H9 (cell line): ENCODE data around the gene CDH6. TPM values are rescaled to one million over a fixed set of nuclear protein-coding genes. Genes with fewer than 3 reads are reported as not detected.

ENCODE experiments used
- DNase-seq: peaks from one replicate; pipeline ENCODE4 v3.0.0-alpha.2; 2017
- H2AFZ ChIP-seq: one replicate; pipeline ENCODE4 v1.6.1; 2013; ENCODE audit warnings: mild to moderate bottlenecking, low read length, control low read depth, moderate library complexity
- H2AK5ac ChIP-seq: 2 replicates; pipeline ENCODE4 v1.6.1; 2013; ENCODE audit warnings: low read length, control low read depth, mixed read lengths; ENCODE audit not compliant: insufficient read length
- H2BK120ac ChIP-seq: one replicate; pipeline ENCODE4 v1.6.1; 2013; ENCODE audit warnings: low read depth, mild to moderate bottlenecking, low read length, control low read depth, inconsistent platforms; ENCODE audit not compliant: poor library complexity, severe bottlenecking
- H2BK12ac ChIP-seq: 2 replicates; pipeline ENCODE4 v1.6.1; 2013; ENCODE audit warnings: low read length, control low read depth, mixed read lengths, low read depth; ENCODE audit not compliant: insufficient read length
- H2BK15ac ChIP-seq: 2 replicates; pipeline ENCODE4 v1.6.1; 2013; ENCODE audit warnings: low read depth, low read length, control low read depth
- H2BK20ac ChIP-seq: one replicate; pipeline ENCODE4 v1.6.1; 2013; ENCODE audit warnings: low read depth, mild to moderate bottlenecking, low read length, control low read depth, inconsistent platforms; ENCODE audit not compliant: poor library complexity, severe bottlenecking
- H2BK5ac ChIP-seq: 2 replicates; pipeline ENCODE4 v1.6.1; 2013; ENCODE audit warnings: low read length, control low read depth, mixed read lengths; ENCODE audit not compliant: insufficient read length
- H3K14ac ChIP-seq: 2 replicates; pipeline ENCODE4 v1.6.1; 2013; ENCODE audit warnings: low read length, control low read depth; ENCODE audit not compliant: insufficient read depth
- H3K18ac ChIP-seq: 2 replicates; pipeline ENCODE4 v1.6.1; 2013; ENCODE audit warnings: low read depth, mild to moderate bottlenecking, mixed read lengths, low read length, control low read depth; ENCODE audit not compliant: insufficient read length
- H3K23ac ChIP-seq: 2 replicates; pipeline ENCODE4 v1.6.1; 2013; ENCODE audit warnings: low read length, control low read depth, mixed read lengths, low read depth; ENCODE audit not compliant: insufficient read length
- H3K23me2 ChIP-seq: 2 replicates; pipeline ENCODE4 v1.6.1; 2013; ENCODE audit warnings: low read depth, mild to moderate bottlenecking, mixed read lengths, low read length, control low read depth; ENCODE audit not compliant: insufficient read length, poor library complexity, severe bottlenecking
- H3K27ac ChIP-seq: 2 replicates; pipeline ENCODE4 v1.5.1; 2013; ENCODE audit warnings: low read length, control low read depth, mixed read lengths, low read depth; ENCODE audit not compliant: insufficient read length
- H3K27me3 ChIP-seq: 2 replicates; pipeline ENCODE4 v1.6.1; 2013; ENCODE audit warnings: low read length, control low read depth, inconsistent platforms; ENCODE audit not compliant: insufficient read depth
- H3K4ac ChIP-seq: 2 replicates; pipeline ENCODE4 v1.6.1; 2013; ENCODE audit warnings: low read depth, mild to moderate bottlenecking, control low read depth, inconsistent platforms, low read length, moderate library complexity
- H3K4me1 ChIP-seq: 2 replicates; pipeline ENCODE4 v1.6.1; 2013; ENCODE audit warnings: low read length, control low read depth, inconsistent platforms; ENCODE audit not compliant: insufficient read depth
- H3K4me2 ChIP-seq: 2 replicates; pipeline ENCODE4 v1.6.1; 2013; ENCODE audit warnings: low read length, control low read depth, mixed read lengths; ENCODE audit not compliant: insufficient read length, insufficient read depth
- H3K56ac ChIP-seq: 2 replicates; pipeline ENCODE4 v1.6.1; 2013; ENCODE audit warnings: low read depth, mild to moderate bottlenecking, mixed read lengths, low read length, control low read depth; ENCODE audit not compliant: insufficient read length
- H3K79me1 ChIP-seq: 2 replicates; pipeline ENCODE4 v1.6.1; 2013; ENCODE audit warnings: low read depth, mild to moderate bottlenecking, moderate library complexity, low read length, control low read depth, inconsistent platforms; ENCODE audit not compliant: insufficient read depth, poor library complexity, severe bottlenecking
- H3K79me2 ChIP-seq: 2 replicates; pipeline ENCODE4 v1.6.1; 2013; ENCODE audit warnings: low read length, control low read depth, inconsistent platforms; ENCODE audit not compliant: insufficient read depth
- H3K9ac ChIP-seq: 2 replicates; pipeline ENCODE4 v1.6.1; 2013; ENCODE audit warnings: low read length, control low read depth, mixed read lengths; ENCODE audit not compliant: insufficient read length; ENCODE audit errors: extremely low read depth
- H3K9me3 ChIP-seq: one replicate; pipeline ENCODE4 v1.6.1; 2013; ENCODE audit warnings: low read depth, low read length, inconsistent platforms; ENCODE audit not compliant: control insufficient read depth
- H3T11ph ChIP-seq: one replicate; pipeline ENCODE4 v1.6.1; 2013; ENCODE audit warnings: mild to moderate bottlenecking, low read length, control low read depth, inconsistent platforms
- H4K20me1 ChIP-seq: one replicate; pipeline ENCODE4 v1.6.1; 2013; ENCODE audit not compliant: control insufficient read depth, insufficient read length, insufficient read depth
- H4K5ac ChIP-seq: 2 replicates; pipeline ENCODE4 v1.6.1; 2013; ENCODE audit warnings: low read depth, mild to moderate bottlenecking, mixed read lengths, low read length, control low read depth; ENCODE audit not compliant: insufficient read length
- H4K8ac ChIP-seq: replicated peaks from 2 replicates; pipeline ENCODE4 v1.6.1; 2013; ENCODE audit warnings: low read length, control low read depth, mixed read lengths, low read depth; ENCODE audit not compliant: insufficient read length
- H4K91ac ChIP-seq: 2 replicates; pipeline ENCODE4 v1.6.1; 2013; ENCODE audit warnings: low read depth, mild to moderate bottlenecking, moderate library complexity, mixed read lengths, low read length, control low read depth; ENCODE audit not compliant: insufficient read length
- H3K27ac Mint-ChIP-seq, 3 experiments: 2 replicates in 2 of 3; 3 replicates in 1 of 3; pipeline ENCODE4 v1.8.0; 2020 to 2021; ENCODE audit warnings: mixed read lengths in 3 of 3, mild to moderate bottlenecking in 1 of 3, moderate library complexity in 1 of 3
- H3K27me3 Mint-ChIP-seq: 2 replicates; pipeline ENCODE4 v1.8.0; 2021; ENCODE audit warnings: low read depth, mild to moderate bottlenecking, moderate library complexity, mixed read lengths
- H3K36me3 Mint-ChIP-seq, 3 experiments: 2 replicates in 2 of 3; 3 replicates in 1 of 3; pipeline ENCODE4 v1.8.0; 2020 to 2021; ENCODE audit warnings: low read depth in 3 of 3, mixed read lengths in 3 of 3; ENCODE audit not compliant: insufficient read depth in 1 of 3
- H3K4me1 Mint-ChIP-seq, 2 experiments: 2 replicates each; pipeline ENCODE4 v1.8.0; 2020; ENCODE audit warnings: mixed read lengths in 2 of 2
- H3K4me3 Mint-ChIP-seq, 2 experiments: 2 replicates in 1 of 2; 3 replicates in 1 of 2; pipeline ENCODE4 v1.8.0; 2020 to 2021; ENCODE audit warnings: mild to moderate bottlenecking in 2 of 2, mixed read lengths in 2 of 2, moderate library complexity in 1 of 2
- H3K9me3 Mint-ChIP-seq, 2 experiments: 2 replicates in 1 of 2; 3 replicates in 1 of 2; pipeline ENCODE4 v1.8.0; 2020; ENCODE audit warnings: mild to moderate bottlenecking in 2 of 2, mixed read lengths in 2 of 2, moderate library complexity in 1 of 2
- CTCF ChIP-seq: fragments of 200-600 bp; sonication (generic); conservative IDR thresholded peaks from 3 replicates; pipeline ENCODE4 v1.8.0; 2021; ENCODE audit warnings: antibody characterized with exemption, mild to moderate bottlenecking
- total RNA-seq: library from RNA; stranded (reverse); gene quantifications from 2 replicates; pipeline ENCODE4 v1.2.1, GENCODE V29; 2021

CDH6 gene
- total RNA-seq, 1 experiment from 2014 or later: 11.7 TPM

GRCh38 chr5:31287985-31288384, 94.5 kb downstream of the CDH6 start:
- Histone ChIP-seq H3K27me3 (no peaks in the 10 kb centered on the region), H3K27ac (no peak overlapping the region), H4K20me1 (no peaks in the 10 kb centered on the region), H2BK120ac (no peak overlapping the region), H3K18ac (no peak overlapping the region), H3K4ac (no peak overlapping the region), H2AK5ac (no peak overlapping the region), H4K5ac (no peak overlapping the region), H2BK15ac (no peak overlapping the region), H3K79me2 (no peaks in the 10 kb centered on the region), H3K14ac (no peak overlapping the region), H3K23me2 (no peaks in the 10 kb centered on the region), H4K8ac (no peak overlapping the region), H3K4me2 (no peak overlapping the region), H3K23ac (no peak overlapping the region), H3K9me3 (no peaks in the 10 kb centered on the region), H4K91ac (no peak overlapping the region), H3K9ac (no peak overlapping the region), H2BK20ac (no peak overlapping the region), H2BK5ac (no peak overlapping the region), H3T11ph (no peak overlapping the region), H2BK12ac (no peak overlapping the region), H3K4me1 (peaks cover 3% of the 10 kb centered on the region; the same call in 1 of the 2 replicates), H3K79me1 (no peaks in the 10 kb centered on the region), H2AFZ (no peak overlapping the region), H3K56ac (no peak overlapping the region)
- no peak for DNase-seq
- Mint-ChIP-seq H3K4me1 (peaks cover 13 to 15% of the 10 kb centered on the region in 2 experiments; a peak in 3 of 4 replicates), H3K36me3 (no peaks in the 10 kb centered on the region), H3K9me3 (no peaks in the 10 kb centered on the region; a peak in 2 of 5 replicates), H3K4me3 (no peak overlapping the region), H3K27me3 (no peaks in the 10 kb centered on the region), H3K27ac (no peak overlapping the region)
- TF ChIP-seq CTCF: no peak
